H9 (cell line): ENCODE measurements around the gene ZMIZ1. TPM values are rescaled to one million over a fixed set of nuclear protein-coding genes. Genes with fewer than 3 reads are reported as not detected.

Source experiments
- DNase-seq: peaks from one replicate; pipeline ENCODE4 v3.0.0-alpha.2; 2017
- H2AFZ ChIP-seq: one replicate; pipeline ENCODE4 v1.6.1; 2013; ENCODE audit warnings: mild to moderate bottlenecking, low read length, control low read depth, moderate library complexity
- H2AK5ac ChIP-seq: 2 replicates; pipeline ENCODE4 v1.6.1; 2013; ENCODE audit warnings: low read length, control low read depth, mixed read lengths; ENCODE audit not compliant: insufficient read length
- H2BK120ac ChIP-seq: one replicate; pipeline ENCODE4 v1.6.1; 2013; ENCODE audit warnings: low read depth, mild to moderate bottlenecking, low read length, control low read depth, inconsistent platforms; ENCODE audit not compliant: poor library complexity, severe bottlenecking
- H2BK12ac ChIP-seq: 2 replicates; pipeline ENCODE4 v1.6.1; 2013; ENCODE audit warnings: low read length, control low read depth, mixed read lengths, low read depth; ENCODE audit not compliant: insufficient read length
- H2BK15ac ChIP-seq: 2 replicates; pipeline ENCODE4 v1.6.1; 2013; ENCODE audit warnings: low read depth, low read length, control low read depth
- H2BK20ac ChIP-seq: one replicate; pipeline ENCODE4 v1.6.1; 2013; ENCODE audit warnings: low read depth, mild to moderate bottlenecking, low read length, control low read depth, inconsistent platforms; ENCODE audit not compliant: poor library complexity, severe bottlenecking
- H2BK5ac ChIP-seq: 2 replicates; pipeline ENCODE4 v1.6.1; 2013; ENCODE audit warnings: low read length, control low read depth, mixed read lengths; ENCODE audit not compliant: insufficient read length
- H3K14ac ChIP-seq: 2 replicates; pipeline ENCODE4 v1.6.1; 2013; ENCODE audit warnings: low read length, control low read depth; ENCODE audit not compliant: insufficient read depth
- H3K18ac ChIP-seq: 2 replicates; pipeline ENCODE4 v1.6.1; 2013; ENCODE audit warnings: low read depth, mild to moderate bottlenecking, mixed read lengths, low read length, control low read depth; ENCODE audit not compliant: insufficient read length
- H3K23ac ChIP-seq: 2 replicates; pipeline ENCODE4 v1.6.1; 2013; ENCODE audit warnings: low read length, control low read depth, mixed read lengths, low read depth; ENCODE audit not compliant: insufficient read length
- H3K23me2 ChIP-seq: 2 replicates; pipeline ENCODE4 v1.6.1; 2013; ENCODE audit warnings: low read depth, mild to moderate bottlenecking, mixed read lengths, low read length, control low read depth; ENCODE audit not compliant: insufficient read length, poor library complexity, severe bottlenecking
- H3K27ac ChIP-seq: 2 replicates; pipeline ENCODE4 v1.5.1; 2013; ENCODE audit warnings: low read length, control low read depth, mixed read lengths, low read depth; ENCODE audit not compliant: insufficient read length
- H3K27me3 ChIP-seq: 2 replicates; pipeline ENCODE4 v1.6.1; 2013; ENCODE audit warnings: low read length, control low read depth, inconsistent platforms; ENCODE audit not compliant: insufficient read depth
- H3K4ac ChIP-seq: 2 replicates; pipeline ENCODE4 v1.6.1; 2013; ENCODE audit warnings: low read depth, mild to moderate bottlenecking, control low read depth, inconsistent platforms, low read length, moderate library complexity
- H3K4me1 ChIP-seq: 2 replicates; pipeline ENCODE4 v1.6.1; 2013; ENCODE audit warnings: low read length, control low read depth, inconsistent platforms; ENCODE audit not compliant: insufficient read depth
- H3K4me2 ChIP-seq: 2 replicates; pipeline ENCODE4 v1.6.1; 2013; ENCODE audit warnings: low read length, control low read depth, mixed read lengths; ENCODE audit not compliant: insufficient read length, insufficient read depth
- H3K56ac ChIP-seq: 2 replicates; pipeline ENCODE4 v1.6.1; 2013; ENCODE audit warnings: low read depth, mild to moderate bottlenecking, mixed read lengths, low read length, control low read depth; ENCODE audit not compliant: insufficient read length
- H3K79me1 ChIP-seq: 2 replicates; pipeline ENCODE4 v1.6.1; 2013; ENCODE audit warnings: low read depth, mild to moderate bottlenecking, moderate library complexity, low read length, control low read depth, inconsistent platforms; ENCODE audit not compliant: insufficient read depth, poor library complexity, severe bottlenecking
- H3K79me2 ChIP-seq: 2 replicates; pipeline ENCODE4 v1.6.1; 2013; ENCODE audit warnings: low read length, control low read depth, inconsistent platforms; ENCODE audit not compliant: insufficient read depth
- H3K9ac ChIP-seq: 2 replicates; pipeline ENCODE4 v1.6.1; 2013; ENCODE audit warnings: low read length, control low read depth, mixed read lengths; ENCODE audit not compliant: insufficient read length; ENCODE audit errors: extremely low read depth
- H3K9me3 ChIP-seq: one replicate; pipeline ENCODE4 v1.6.1; 2013; ENCODE audit warnings: low read depth, low read length, inconsistent platforms; ENCODE audit not compliant: control insufficient read depth
- H3T11ph ChIP-seq: one replicate; pipeline ENCODE4 v1.6.1; 2013; ENCODE audit warnings: mild to moderate bottlenecking, low read length, control low read depth, inconsistent platforms
- H4K20me1 ChIP-seq: one replicate; pipeline ENCODE4 v1.6.1; 2013; ENCODE audit not compliant: control insufficient read depth, insufficient read length, insufficient read depth
- H4K5ac ChIP-seq: 2 replicates; pipeline ENCODE4 v1.6.1; 2013; ENCODE audit warnings: low read depth, mild to moderate bottlenecking, mixed read lengths, low read length, control low read depth; ENCODE audit not compliant: insufficient read length
- H4K8ac ChIP-seq: replicated peaks from 2 replicates; pipeline ENCODE4 v1.6.1; 2013; ENCODE audit warnings: low read length, control low read depth, mixed read lengths, low read depth; ENCODE audit not compliant: insufficient read length
- H4K91ac ChIP-seq: 2 replicates; pipeline ENCODE4 v1.6.1; 2013; ENCODE audit warnings: low read depth, mild to moderate bottlenecking, moderate library complexity, mixed read lengths, low read length, control low read depth; ENCODE audit not compliant: insufficient read length
- H3K27ac Mint-ChIP-seq, 3 experiments: 2 replicates in 2 of 3; 3 replicates in 1 of 3; pipeline ENCODE4 v1.8.0; 2020 to 2021; ENCODE audit warnings: mixed read lengths in 3 of 3, mild to moderate bottlenecking in 1 of 3, moderate library complexity in 1 of 3
- H3K27me3 Mint-ChIP-seq: 2 replicates; pipeline ENCODE4 v1.8.0; 2021; ENCODE audit warnings: low read depth, mild to moderate bottlenecking, moderate library complexity, mixed read lengths
- H3K36me3 Mint-ChIP-seq, 3 experiments: 2 replicates in 2 of 3; 3 replicates in 1 of 3; pipeline ENCODE4 v1.8.0; 2020 to 2021; ENCODE audit warnings: low read depth in 3 of 3, mixed read lengths in 3 of 3; ENCODE audit not compliant: insufficient read depth in 1 of 3
- H3K4me1 Mint-ChIP-seq, 2 experiments: 2 replicates each; pipeline ENCODE4 v1.8.0; 2020; ENCODE audit warnings: mixed read lengths in 2 of 2
- H3K4me3 Mint-ChIP-seq, 2 experiments: 2 replicates in 1 of 2; 3 replicates in 1 of 2; pipeline ENCODE4 v1.8.0; 2020 to 2021; ENCODE audit warnings: mild to moderate bottlenecking in 2 of 2, mixed read lengths in 2 of 2, moderate library complexity in 1 of 2
- H3K9me3 Mint-ChIP-seq, 2 experiments: 2 replicates in 1 of 2; 3 replicates in 1 of 2; pipeline ENCODE4 v1.8.0; 2020; ENCODE audit warnings: mild to moderate bottlenecking in 2 of 2, mixed read lengths in 2 of 2, moderate library complexity in 1 of 2
- WGBS: extraction: QIAGEN DNeasy Blood & Tissue Kit; methylation state at CpG from one replicate; pipeline ENCODE4 v1.1.7; 2013; ENCODE audit warnings: missing lambda C conversion rate, low lambda C conversion rate, mixed read lengths; ENCODE audit not compliant: insufficient read length; ENCODE audit errors: extremely low coverage; 5-methylcytosine and 5-hydroxymethylcytosine counted together
- total RNA-seq: library from RNA; stranded (reverse); gene quantifications from 2 replicates; pipeline ENCODE4 v1.2.1, GENCODE V29; 2021
- TF ChIP-seq, protein P1 (sequence below): fragments of 200-600 bp; sonication (generic); conservative IDR thresholded peaks from 3 replicates; pipeline ENCODE4 v1.8.0; 2021; ENCODE audit warnings: antibody characterized with exemption, mild to moderate bottlenecking

Gene ZMIZ1
- total RNA-seq, 1 experiment from 2014 or later, result 36.9 TPM

- H3K4me2 ChIP-seq, result no peak overlapping the region
- H3K9me3 Mint-ChIP-seq, result no peaks in the 10 kb centered on the region; a peak in 1 of 5 replicates
- peaks cover 30 to 41% of the 10 kb centered on the region in 2 experiments for H3K4me1 Mint-ChIP-seq
- no peaks in the 10 kb centered on the region for H3K79me1 ChIP-seq
- no peak overlapping the region for H4K91ac ChIP-seq
- H4K20me1 ChIP-seq, result peaks cover 2% of the 10 kb centered on the region
- H3K4me3 Mint-ChIP-seq, result no peak overlapping the region
- H3K27me3 ChIP-seq, result no peaks in the 10 kb centered on the region
- TF ChIP-seq, protein P1, sequence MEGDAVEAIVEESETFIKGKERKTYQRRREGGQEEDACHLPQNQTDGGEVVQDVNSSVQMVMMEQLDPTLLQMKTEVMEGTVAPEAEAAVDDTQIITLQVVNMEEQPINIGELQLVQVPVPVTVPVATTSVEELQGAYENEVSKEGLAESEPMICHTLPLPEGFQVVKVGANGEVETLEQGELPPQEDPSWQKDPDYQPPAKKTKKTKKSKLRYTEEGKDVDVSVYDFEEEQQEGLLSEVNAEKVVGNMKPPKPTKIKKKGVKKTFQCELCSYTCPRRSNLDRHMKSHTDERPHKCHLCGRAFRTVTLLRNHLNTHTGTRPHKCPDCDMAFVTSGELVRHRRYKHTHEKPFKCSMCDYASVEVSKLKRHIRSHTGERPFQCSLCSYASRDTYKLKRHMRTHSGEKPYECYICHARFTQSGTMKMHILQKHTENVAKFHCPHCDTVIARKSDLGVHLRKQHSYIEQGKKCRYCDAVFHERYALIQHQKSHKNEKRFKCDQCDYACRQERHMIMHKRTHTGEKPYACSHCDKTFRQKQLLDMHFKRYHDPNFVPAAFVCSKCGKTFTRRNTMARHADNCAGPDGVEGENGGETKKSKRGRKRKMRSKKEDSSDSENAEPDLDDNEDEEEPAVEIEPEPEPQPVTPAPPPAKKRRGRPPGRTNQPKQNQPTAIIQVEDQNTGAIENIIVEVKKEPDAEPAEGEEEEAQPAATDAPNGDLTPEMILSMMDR, result no peak
- no peaks in the 10 kb centered on the region for H3K9me3 ChIP-seq
- no peak overlapping the region for H2BK5ac ChIP-seq
- no peak overlapping the region for H3K9ac ChIP-seq
- H3K27ac ChIP-seq, result no peak overlapping the region
- WGBS, result no CpG with 5 or more reads among the region's 3 CpGs
- no peak overlapping the region for H4K8ac ChIP-seq
- H3K27me3 Mint-ChIP-seq, result no peaks in the 10 kb centered on the region; the same call in 1 of the 2 replicates
- H2BK120ac ChIP-seq, result no peak overlapping the region
- no peak overlapping the region for H3K56ac ChIP-seq
- no peak overlapping the region; the same call in 1 of the 2 replicates for H3K14ac ChIP-seq
- H3K18ac ChIP-seq, result no peak overlapping the region
- no peak overlapping the region for H2AK5ac ChIP-seq
- peaks cover 14% of the 10 kb centered on the region; the same call in 1 of the 2 replicates for H3K4me1 ChIP-seq
- no peak overlapping the region for H3K23ac ChIP-seq
- no peaks in the 10 kb centered on the region for H3K79me2 ChIP-seq
- peak overlapping the region in 1 of 3 experiments; percentile 75; a peak in 3 of 7 replicates for H3K27ac Mint-ChIP-seq
- H3T11ph ChIP-seq, result no peak overlapping the region
- H2BK15ac ChIP-seq, result no peak overlapping the region
- peaks cover 13 to 28% (median 24%) of the 10 kb centered on the region in 3 experiments; a peak in 6 of 7 replicates for H3K36me3 Mint-ChIP-seq
- H2BK12ac ChIP-seq, result no peak overlapping the region
- H3K4ac ChIP-seq, result no peak overlapping the region
- H4K5ac ChIP-seq, result no peak overlapping the region
- H2BK20ac ChIP-seq, result no peak overlapping the region
- no peaks in the 10 kb centered on the region for H3K23me2 ChIP-seq
- no peak overlapping the region for H2AFZ ChIP-seq
- DNase-seq, result no peak
Measured at GRCh38 chr10:79219322-79219957, 150.7 kb downstream of the ZMIZ1 start.
